OCI-LY3 (cell line): ENCODE measurements around the gene SRRM4.

Source experiments
- H2AFZ ChIP-seq: fragments of 200-600, 300-600 bp; shearing (Covaris generic); 2 replicates; pipeline ENCODE4 v1.6.0; 2014; ENCODE audit warnings: antibody characterized with exemption, low read depth, low read length
- H3K27ac ChIP-seq: fragments of 200-600, 300-600 bp; sonication (generic); 2 replicates; pipeline ENCODE4 v1.5.1; 2014; ENCODE audit warnings: mild to moderate bottlenecking, low read length, moderate library complexity, mixed read lengths
- H3K27me3 ChIP-seq: fragments of 200-600, 300-600 bp; sonication (generic); 2 replicates; pipeline ENCODE4 v1.6.1; 2014; ENCODE audit warnings: low read depth, low read length, mixed read lengths
- H3K36me3 ChIP-seq: fragments of 200-600, 300-600 bp; sonication (generic); replicated peaks from 2 replicates; pipeline ENCODE3; 2014; ENCODE audit warnings: low read depth, low read length, mixed read lengths
- H3K4me1 ChIP-seq: fragments of 300-600, 200-600 bp; sonication (generic); 2 replicates; pipeline ENCODE4 v1.6.1; 2014; ENCODE audit warnings: low read length, mixed read lengths
- H3K4me2 ChIP-seq: fragments of 200-600, 300-600 bp; sonication (generic); 2 replicates; pipeline ENCODE4 v1.6.1; 2014; ENCODE audit warnings: low read length, mixed read lengths
- H3K4me3 ChIP-seq: fragments of 300-600, 200-600 bp; sonication (generic); 2 replicates; pipeline ENCODE4 v1.5.1; 2014; ENCODE audit warnings: antibody characterized with exemption, mild to moderate bottlenecking, low read length, moderate library complexity
- H3K79me2 ChIP-seq: fragments of 300-600, 200-600 bp; shearing (Covaris generic); 2 replicates; pipeline ENCODE4 v1.6.1; 2014; ENCODE audit warnings: mild to moderate bottlenecking, low read length, mixed read lengths
- H3K9ac ChIP-seq: fragments of 300-600, 200-600 bp; shearing (Covaris generic); 2 replicates; pipeline ENCODE4 v1.6.0; 2014; ENCODE audit warnings: mild to moderate bottlenecking, low read length, moderate library complexity
- H3K9me3 ChIP-seq: fragments of 200-600, 300-600 bp; shearing (Covaris generic); 2 replicates; pipeline ENCODE4 v1.6.1; 2014; ENCODE audit warnings: low read length, mixed read lengths; ENCODE audit not compliant: insufficient read depth
- H4K20me1 ChIP-seq: fragments of 200-600, 300-600 bp; sonication (generic); 2 replicates; pipeline ENCODE4 v1.6.1; 2016; ENCODE audit warnings: low read length, mixed read lengths; ENCODE audit not compliant: insufficient read depth
- EZH2phosphoT487 ChIP-seq: fragments of 200-600 bp; shearing (Covaris generic); IDR thresholded peaks from 2 replicates; pipeline ENCODE4 v1.6.1; 2018; ENCODE audit warnings: antibody characterized with exemption, mixed run types, low read depth
- TF ChIP-seq, protein P1 (sequence below): fragments of 200-600, 300-600 bp; sonication (generic); IDR thresholded peaks from 2 replicates; pipeline ENCODE4 v1.5.1; 2014; ENCODE audit warnings: antibody characterized with exemption, low read length, low read depth

Gene SRRM4

DNA sequence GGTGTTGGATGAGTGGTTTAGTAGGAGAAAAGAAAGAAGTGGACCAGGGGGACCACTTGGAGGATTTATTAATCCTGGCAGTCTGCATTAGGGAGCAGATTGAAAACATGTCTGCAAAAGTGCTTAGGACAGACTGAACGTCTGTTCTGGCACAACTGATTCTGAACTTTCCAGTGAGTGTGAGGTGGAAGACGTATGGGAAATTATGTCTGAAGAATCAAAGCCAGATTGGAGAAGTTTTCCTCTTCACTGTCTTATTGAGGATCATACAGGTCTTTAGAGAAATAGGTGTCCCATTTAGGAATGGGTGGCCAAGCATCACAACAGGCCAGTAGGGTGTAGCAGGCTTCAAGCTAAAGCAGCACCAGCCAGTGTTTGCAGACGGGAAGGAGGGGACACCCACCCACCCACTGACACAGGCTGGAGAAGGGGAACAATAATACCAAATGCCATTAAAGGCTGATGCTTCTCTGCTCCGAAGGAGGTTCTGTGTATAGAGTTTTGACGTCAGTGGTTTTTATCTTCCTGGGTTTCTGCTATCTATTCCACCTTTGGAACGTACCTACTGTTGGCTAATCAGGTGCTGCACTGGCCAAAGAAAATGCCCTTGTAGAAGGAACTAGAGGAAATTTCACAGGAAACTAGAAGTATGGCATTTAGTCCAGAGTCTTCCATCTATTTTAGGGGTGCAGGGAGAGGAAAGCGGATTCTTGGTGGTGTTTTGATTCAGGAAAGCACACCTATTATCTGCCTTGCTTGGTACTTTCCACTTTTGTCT is 1.8 kb downstream of the SRRM4 start:
- TF ChIP-seq, protein P1, sequence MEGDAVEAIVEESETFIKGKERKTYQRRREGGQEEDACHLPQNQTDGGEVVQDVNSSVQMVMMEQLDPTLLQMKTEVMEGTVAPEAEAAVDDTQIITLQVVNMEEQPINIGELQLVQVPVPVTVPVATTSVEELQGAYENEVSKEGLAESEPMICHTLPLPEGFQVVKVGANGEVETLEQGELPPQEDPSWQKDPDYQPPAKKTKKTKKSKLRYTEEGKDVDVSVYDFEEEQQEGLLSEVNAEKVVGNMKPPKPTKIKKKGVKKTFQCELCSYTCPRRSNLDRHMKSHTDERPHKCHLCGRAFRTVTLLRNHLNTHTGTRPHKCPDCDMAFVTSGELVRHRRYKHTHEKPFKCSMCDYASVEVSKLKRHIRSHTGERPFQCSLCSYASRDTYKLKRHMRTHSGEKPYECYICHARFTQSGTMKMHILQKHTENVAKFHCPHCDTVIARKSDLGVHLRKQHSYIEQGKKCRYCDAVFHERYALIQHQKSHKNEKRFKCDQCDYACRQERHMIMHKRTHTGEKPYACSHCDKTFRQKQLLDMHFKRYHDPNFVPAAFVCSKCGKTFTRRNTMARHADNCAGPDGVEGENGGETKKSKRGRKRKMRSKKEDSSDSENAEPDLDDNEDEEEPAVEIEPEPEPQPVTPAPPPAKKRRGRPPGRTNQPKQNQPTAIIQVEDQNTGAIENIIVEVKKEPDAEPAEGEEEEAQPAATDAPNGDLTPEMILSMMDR, result no peak
- TF ChIP-seq EZH2phosphoT487, result no peak
- Histone ChIP-seq H3K27ac (no peak overlapping the region), H4K20me1 (no peaks in the 10 kb centered on the region), H3K4me3 (no peak overlapping the region), H3K9ac (no peak overlapping the region), H3K27me3 (no peaks in the 10 kb centered on the region), H3K4me2 (no peak overlapping the region), H2AFZ (no peak overlapping the region), H3K9me3 (no peaks in the 10 kb centered on the region), H3K4me1 (no peaks in the 10 kb centered on the region), H3K79me2 (no peaks in the 10 kb centered on the region), H3K36me3 (no peaks in the 10 kb centered on the region)

GRCh38 chr12:118984161-118984943 is 3.0 kb downstream of the SRRM4 start:
- H3K4me1 ChIP-seq, result no peaks in the 10 kb centered on the region
- H3K4me3 ChIP-seq, result no peak overlapping the region
- H4K20me1 ChIP-seq, result no peaks in the 10 kb centered on the region
- TF ChIP-seq EZH2phosphoT487, result no peak
- TF ChIP-seq, protein P1, result no peak
- H3K27ac ChIP-seq, result no peak overlapping the region
- no peaks in the 10 kb centered on the region for H3K27me3 ChIP-seq
- no peaks in the 10 kb centered on the region for H3K36me3 ChIP-seq
- H3K9ac ChIP-seq, result no peak overlapping the region
- no peaks in the 10 kb centered on the region for H3K9me3 ChIP-seq
- no peak overlapping the region for H3K4me2 ChIP-seq
- H3K79me2 ChIP-seq, result no peaks in the 10 kb centered on the region
- no peak overlapping the region for H2AFZ ChIP-seq

DNA sequence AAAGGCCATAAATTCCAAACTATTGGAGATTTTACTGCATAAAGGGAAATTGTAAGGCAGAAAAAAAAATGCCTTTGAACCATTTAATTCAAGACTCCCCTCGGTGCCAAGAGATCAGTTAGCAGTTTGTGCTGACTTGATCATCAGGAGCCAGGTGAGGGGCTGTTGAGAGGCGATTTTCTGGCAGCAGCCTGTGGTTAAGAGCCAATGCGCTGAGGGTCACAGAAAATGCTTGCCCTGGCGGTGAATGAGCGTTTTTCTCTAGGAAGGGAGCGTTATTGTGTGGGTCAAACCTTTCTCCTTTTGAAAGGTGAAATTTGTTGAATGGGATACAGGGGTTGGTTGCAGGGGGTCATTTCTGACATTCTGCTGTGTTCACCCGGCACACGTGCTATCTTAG is 4.7 kb downstream of the SRRM4 start:
- Histone ChIP-seq H3K36me3 (no peaks in the 10 kb centered on the region), H2AFZ (no peak overlapping the region), H3K27ac (no peak overlapping the region), H3K79me2 (no peaks in the 10 kb centered on the region), H4K20me1 (no peaks in the 10 kb centered on the region), H3K9ac (no peak overlapping the region), H3K9me3 (no peaks in the 10 kb centered on the region), H3K27me3 (no peaks in the 10 kb centered on the region), H3K4me2 (no peak overlapping the region), H3K4me1 (no peaks in the 10 kb centered on the region), H3K4me3 (no peak overlapping the region)
- TF ChIP-seq, protein P1, result no peak
- no peak for TF ChIP-seq EZH2phosphoT487

DNA sequence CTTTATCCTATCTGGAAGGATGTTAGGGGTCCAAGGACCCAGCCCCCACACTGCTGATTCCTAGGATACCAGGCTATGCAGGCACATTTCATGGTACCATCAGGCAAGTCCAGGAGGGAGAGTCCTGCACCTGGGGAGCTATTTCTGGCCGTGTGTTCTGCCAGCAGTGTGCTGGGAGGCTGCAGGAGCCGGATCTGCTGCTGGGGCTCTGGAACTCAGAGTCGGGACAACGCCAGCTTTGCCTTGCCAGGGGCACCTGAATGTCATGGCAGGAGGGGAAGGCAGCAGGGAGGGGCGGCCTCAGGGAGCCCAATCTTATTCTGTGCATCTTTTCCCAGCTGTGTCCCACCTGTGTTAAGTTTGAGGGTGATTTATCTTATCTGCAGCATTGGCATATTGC is 17.8 kb downstream of the SRRM4 start:
- H3K4me2 ChIP-seq, result no peak overlapping the region
- H3K36me3 ChIP-seq, result no peaks in the 10 kb centered on the region
- no peak overlapping the region for H3K27ac ChIP-seq
- no peaks in the 10 kb centered on the region for H3K79me2 ChIP-seq
- TF ChIP-seq EZH2phosphoT487, result no peak
- TF ChIP-seq, protein P1, result no peak
- H4K20me1 ChIP-seq, result no peaks in the 10 kb centered on the region
- no peak overlapping the region for H3K4me3 ChIP-seq
- H3K4me1 ChIP-seq, result no peaks in the 10 kb centered on the region
- H3K27me3 ChIP-seq, result no peaks in the 10 kb centered on the region
- H3K9me3 ChIP-seq, result no peaks in the 10 kb centered on the region
- no peak overlapping the region for H3K9ac ChIP-seq
- no peak overlapping the region for H2AFZ ChIP-seq
